Renal cortical epithelial cell (primary cell): Measurements from ENCODE around the gene RRBP1. TPM values are rescaled to one million over a fixed set of nuclear protein-coding genes. Genes with fewer than 3 reads are reported as not detected.

Experiments
- DNase-seq: peaks from one replicate; pipeline ENCODE4 v3.0.0-alpha.2; 2011; ENCODE audit warnings: low read depth
- total RNA-seq: library from RNA; depleted of rRNA; stranded (reverse); fragments of >200 nt; gene quantifications from 2 replicates; pipeline ENCODE4 v1.2.3, GENCODE V29; 2014

RRBP1 gene
- total RNA-seq, 1 donor from 2014 or later, result 338 TPM

GRCh38 chr20:17683218-17684076, 1.4 kb upstream of the RRBP1 start:
- DNase-seq, result peak; percentile 56

- no peak for DNase-seq
These were observed 802 bp upstream of the RRBP1 start for GRCh38 chr20:17682889-17683198.

GRCh38 chr20:17681726-17682102, 328 bp downstream of the RRBP1 start:
- no peak for DNase-seq

GRCh38 chr20:17680836-17681725, 961 bp downstream of the RRBP1 start:
- DNase-seq, result no peak

- DNase-seq, result peak; percentile 80
These were observed 1.9 kb downstream of the RRBP1 start for GRCh38 chr20:17679941-17680835.

- DNase-seq, result no peak
These were observed 3.2 kb downstream of the RRBP1 start for GRCh38 chr20:17678886-17679285.

- DNase-seq, result no peak
These were observed 3.7 kb downstream of the RRBP1 start for GRCh38 chr20:17678295-17678694.

- DNase-seq, result peak; percentile 53
These were observed 5.1 kb downstream of the RRBP1 start for GRCh38 chr20:17676942-17677341.

- no peak for DNase-seq
These were observed 5.7 kb downstream of the RRBP1 start for GRCh38 chr20:17676378-17676759.

GRCh38 chr20:17675519-17676377, 6.3 kb downstream of the RRBP1 start:
- DNase-seq, result no peak

- no peak for DNase-seq
These were observed 7.1 kb downstream of the RRBP1 start for GRCh38 chr20:17674722-17675518.

GRCh38 chr20:17673084-17673483, 9.0 kb downstream of the RRBP1 start:
- DNase-seq, result no peak

GRCh38 chr20:17671565-17671964, 10.5 kb downstream of the RRBP1 start:
- DNase-seq, result no peak

- DNase-seq, result no peak
These were observed 11.0 kb downstream of the RRBP1 start for GRCh38 chr20:17671011-17671410.

- DNase-seq, result no peak
These were observed 12.6 kb downstream of the RRBP1 start for GRCh38 chr20:17669306-17669931.

- DNase-seq, result no peak
These were observed 13.6 kb downstream of the RRBP1 start for GRCh38 chr20:17668432-17668831.

- DNase-seq, result no peak
These were observed 14.6 kb downstream of the RRBP1 start for GRCh38 chr20:17667445-17667844.

GRCh38 chr20:17666481-17666880, 15.6 kb downstream of the RRBP1 start:
- DNase-seq, result no peak

- DNase-seq, result no peak
These were observed 16.3 kb downstream of the RRBP1 start for GRCh38 chr20:17665756-17666155.
